Fibroblast of villous mesenchyme (primary cell): Measurements from ENCODE around the gene MTR. TPM values are rescaled to one million over a fixed set of nuclear protein-coding genes. Genes with fewer than 3 reads are reported as not detected.

ENCODE experiments used
- DNase-seq: peaks from one replicate; pipeline ENCODE4 v3.0.0-alpha.2; 2010; ENCODE audit warnings: low read depth
- H3K4me3 ChIP-seq: 2 replicates; pipeline ENCODE4 v1.5.1; 2011; ENCODE audit warnings: low read depth, mild to moderate bottlenecking, low read length
- total RNA-seq: library from RNA; depleted of rRNA; stranded (reverse); fragments of >200 nt; gene quantifications from 2 replicates; pipeline ENCODE4 v1.2.3, GENCODE V29; 2012
- TF ChIP-seq, protein P1 (sequence below): IDR thresholded peaks from 2 replicates; pipeline ENCODE4 v1.5.1; 2012; ENCODE audit warnings: low read depth, mild to moderate bottlenecking, low read length; ENCODE audit not compliant: insufficient read depth

MTR gene
- total RNA-seq, 1 donor, result 34.5 TPM

DNA sequence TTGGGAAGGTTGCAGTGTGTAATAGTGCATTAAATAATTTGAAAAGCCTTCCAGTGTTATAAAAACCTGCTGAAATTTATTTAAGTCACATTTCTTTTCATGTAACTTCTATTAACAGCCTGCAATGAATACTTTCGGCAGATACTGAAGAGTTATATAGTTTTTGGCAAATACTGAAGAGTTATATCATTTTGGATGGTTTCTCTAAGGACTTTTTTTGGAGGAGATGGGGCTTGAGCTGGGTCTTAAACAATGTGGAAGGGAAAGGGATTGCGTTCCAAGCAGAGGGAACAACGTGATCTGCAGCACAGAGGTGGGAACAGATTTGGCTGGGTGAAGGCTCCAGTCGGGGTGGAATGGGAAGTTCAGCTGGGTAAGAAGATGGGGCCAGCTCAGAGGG, 39.8 kb downstream of the MTR start:
- no peak overlapping the region for H3K4me3 ChIP-seq
- no peak for DNase-seq
- TF ChIP-seq, protein P1, sequence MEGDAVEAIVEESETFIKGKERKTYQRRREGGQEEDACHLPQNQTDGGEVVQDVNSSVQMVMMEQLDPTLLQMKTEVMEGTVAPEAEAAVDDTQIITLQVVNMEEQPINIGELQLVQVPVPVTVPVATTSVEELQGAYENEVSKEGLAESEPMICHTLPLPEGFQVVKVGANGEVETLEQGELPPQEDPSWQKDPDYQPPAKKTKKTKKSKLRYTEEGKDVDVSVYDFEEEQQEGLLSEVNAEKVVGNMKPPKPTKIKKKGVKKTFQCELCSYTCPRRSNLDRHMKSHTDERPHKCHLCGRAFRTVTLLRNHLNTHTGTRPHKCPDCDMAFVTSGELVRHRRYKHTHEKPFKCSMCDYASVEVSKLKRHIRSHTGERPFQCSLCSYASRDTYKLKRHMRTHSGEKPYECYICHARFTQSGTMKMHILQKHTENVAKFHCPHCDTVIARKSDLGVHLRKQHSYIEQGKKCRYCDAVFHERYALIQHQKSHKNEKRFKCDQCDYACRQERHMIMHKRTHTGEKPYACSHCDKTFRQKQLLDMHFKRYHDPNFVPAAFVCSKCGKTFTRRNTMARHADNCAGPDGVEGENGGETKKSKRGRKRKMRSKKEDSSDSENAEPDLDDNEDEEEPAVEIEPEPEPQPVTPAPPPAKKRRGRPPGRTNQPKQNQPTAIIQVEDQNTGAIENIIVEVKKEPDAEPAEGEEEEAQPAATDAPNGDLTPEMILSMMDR, result no peak

DNA sequence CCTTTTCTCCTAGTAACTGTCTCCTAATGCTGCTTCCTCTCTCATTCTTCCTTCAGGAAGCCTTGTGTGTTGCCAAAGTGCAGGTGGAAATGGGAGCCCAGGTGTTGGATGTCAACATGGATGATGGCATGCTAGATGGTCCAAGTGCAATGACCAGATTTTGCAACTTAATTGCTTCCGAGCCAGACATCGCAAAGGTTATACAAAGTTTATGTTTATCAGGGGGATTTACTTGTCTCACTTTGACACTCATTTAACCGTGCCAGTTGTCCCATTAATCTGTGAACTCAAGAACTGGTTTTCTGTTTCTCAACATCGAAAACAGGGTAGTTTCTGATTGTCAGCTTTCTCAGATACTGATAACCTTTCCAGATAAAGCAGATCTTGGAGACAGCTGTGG, 40.4 kb downstream of the MTR start:
- peak; percentile 78 for DNase-seq
- TF ChIP-seq, protein P1, result no peak

DNA sequence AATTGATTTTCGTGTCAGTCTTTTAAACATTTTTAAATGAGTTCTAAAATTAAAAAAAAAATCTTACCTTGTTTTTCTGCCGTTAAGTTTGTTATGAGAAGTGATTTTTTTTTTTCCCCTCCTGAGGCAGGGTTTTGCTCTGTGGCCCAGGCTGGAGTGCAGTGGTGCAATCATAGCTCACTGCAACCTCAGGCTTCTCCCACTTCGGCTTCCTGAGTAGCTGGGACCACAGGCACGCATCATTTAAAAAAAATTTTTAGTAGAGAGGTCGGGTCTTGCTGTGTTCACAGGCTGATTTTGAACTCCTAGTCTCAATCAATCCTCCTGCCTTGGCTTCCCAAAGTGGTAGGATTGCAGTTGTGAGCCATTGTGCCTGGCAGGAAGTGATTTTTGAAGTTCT, 41.1 kb downstream of the MTR start:
- TF ChIP-seq, protein P1, result no peak
- H3K4me3 ChIP-seq, result no peak overlapping the region
- DNase-seq, result peak; percentile 40

More for the DNA sequence above, 40.4 kb downstream of the MTR start:
- H3K4me3 ChIP-seq, result no peak overlapping the region

DNA sequence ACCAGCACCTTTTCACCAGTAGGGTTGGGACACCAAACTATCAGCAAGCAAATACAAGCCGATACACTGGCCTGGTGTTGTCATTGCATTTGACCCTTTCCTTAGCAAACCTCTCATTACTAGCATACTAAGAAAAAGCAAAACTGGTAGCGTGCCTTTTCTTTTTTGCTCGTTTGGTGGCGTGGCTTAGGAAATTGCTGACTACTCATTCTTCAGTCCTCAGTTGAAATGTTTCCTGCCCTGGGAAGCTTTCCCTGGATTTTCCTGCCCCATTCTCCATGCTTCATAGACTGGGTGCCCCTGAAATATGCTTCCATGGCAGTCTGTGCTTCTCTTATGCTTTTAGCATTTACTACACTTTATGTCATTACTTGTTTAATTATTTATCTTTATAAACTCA, 42.0 kb downstream of the MTR start:
- no peak overlapping the region for H3K4me3 ChIP-seq
- TF ChIP-seq, protein P1, result no peak
- DNase-seq, result no peak

DNA sequence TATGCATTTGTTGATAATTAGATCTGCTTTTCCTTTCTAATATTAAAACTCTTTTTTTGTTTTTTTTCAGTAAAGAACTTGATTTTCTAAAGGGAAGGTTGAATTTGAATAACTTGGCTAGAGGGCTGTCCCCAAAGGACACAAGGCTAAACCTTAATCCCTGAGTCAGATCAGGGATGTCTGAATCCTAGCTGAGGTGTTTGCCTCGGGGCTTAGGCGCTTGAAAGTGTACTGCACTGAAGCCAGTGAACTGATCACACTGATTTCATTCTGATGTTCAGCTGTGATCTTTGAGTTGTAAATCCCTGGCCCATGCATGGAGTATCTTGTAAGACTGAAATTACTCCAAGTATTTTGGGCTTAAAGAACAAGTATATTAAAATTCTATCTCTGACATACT, 42.8 kb downstream of the MTR start:
- TF ChIP-seq, protein P1, result no peak
- no peak overlapping the region for H3K4me3 ChIP-seq
- no peak for DNase-seq

DNA sequence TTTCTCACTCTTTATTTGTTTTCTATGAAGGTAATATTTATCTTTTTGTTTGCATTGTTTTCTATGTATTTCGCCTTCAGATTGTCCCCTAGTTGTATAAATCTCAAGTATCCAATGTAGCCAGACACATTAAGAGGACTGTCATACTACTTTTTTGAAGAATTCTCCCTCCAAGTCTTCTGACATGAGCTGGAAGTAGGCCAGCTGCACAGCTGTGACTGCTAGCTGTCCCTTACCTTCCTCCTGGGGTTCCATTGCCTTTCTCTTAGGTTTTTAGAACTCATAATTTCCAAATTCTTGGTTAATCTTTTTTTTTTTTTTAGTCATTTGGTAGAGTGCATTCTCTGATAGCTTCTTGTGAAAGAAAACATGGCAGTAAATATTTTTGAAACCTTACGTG, 46.2 kb downstream of the MTR start:
- DNase-seq, result no peak
- TF ChIP-seq, protein P1, result no peak

DNA sequence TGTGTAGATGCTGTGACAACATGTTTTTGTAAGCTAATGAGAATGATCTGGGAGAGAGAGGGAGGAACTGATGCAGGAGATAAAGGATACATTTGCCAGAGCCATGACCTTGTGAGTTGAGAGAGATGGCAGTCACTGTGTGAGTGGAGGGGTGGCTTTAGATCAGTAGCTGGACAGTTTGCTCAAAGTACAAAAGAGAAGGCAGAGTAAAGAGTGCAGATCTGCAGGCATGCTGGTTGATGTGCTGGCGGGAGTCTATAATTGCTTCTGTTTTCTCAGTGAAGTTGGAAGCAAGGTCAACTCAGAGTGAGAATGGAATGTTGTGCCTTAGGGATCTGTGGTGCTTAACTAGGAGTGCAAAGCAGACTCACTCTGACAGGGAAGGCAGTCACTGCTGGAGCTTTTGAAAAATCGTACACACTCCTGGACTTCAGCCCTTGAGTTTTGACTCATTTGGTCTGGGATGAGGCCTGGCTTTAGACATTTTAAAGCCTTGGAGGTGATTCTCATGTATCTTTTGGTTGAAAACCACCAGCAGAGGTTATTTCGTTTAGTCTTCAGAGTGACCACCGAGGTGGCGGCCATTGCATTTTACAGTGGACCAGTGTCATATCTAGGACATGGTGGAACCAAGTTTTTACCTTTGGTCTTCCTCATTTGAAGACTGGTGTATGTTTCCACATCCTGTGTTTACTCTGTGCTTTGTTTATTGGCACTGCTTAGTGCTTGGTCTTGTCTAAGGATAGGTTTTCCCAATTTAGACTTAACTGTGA, 49.6 kb downstream of the MTR start:
- no peak overlapping the region for H3K4me3 ChIP-seq
- TF ChIP-seq, protein P1, result no peak
- peak; percentile 76 for DNase-seq

More for the DNA sequence above, 46.2 kb downstream of the MTR start:
- H3K4me3 ChIP-seq, result no peak overlapping the region
